H9 (cell line): Measurements from ENCODE around the gene OTP. TPM values are rescaled to one million over a fixed set of nuclear protein-coding genes. Genes with fewer than 3 reads are reported as not detected.
"Not testable (repeated sequence)": the region's sequence is repeated elsewhere in the genome, so short reads cannot be mapped to it uniquely, and the experiment has no call there.

ENCODE experiments used
- DNase-seq: peaks from one replicate; pipeline ENCODE4 v3.0.0-alpha.2; 2017
- H2AFZ ChIP-seq: one replicate; pipeline ENCODE4 v1.6.1; 2013; ENCODE audit warnings: mild to moderate bottlenecking, low read length, control low read depth, moderate library complexity
- H2AK5ac ChIP-seq: 2 replicates; pipeline ENCODE4 v1.6.1; 2013; ENCODE audit warnings: low read length, control low read depth, mixed read lengths; ENCODE audit not compliant: insufficient read length
- H2BK120ac ChIP-seq: one replicate; pipeline ENCODE4 v1.6.1; 2013; ENCODE audit warnings: low read depth, mild to moderate bottlenecking, low read length, control low read depth, inconsistent platforms; ENCODE audit not compliant: poor library complexity, severe bottlenecking
- H2BK12ac ChIP-seq: 2 replicates; pipeline ENCODE4 v1.6.1; 2013; ENCODE audit warnings: low read length, control low read depth, mixed read lengths, low read depth; ENCODE audit not compliant: insufficient read length
- H2BK15ac ChIP-seq: 2 replicates; pipeline ENCODE4 v1.6.1; 2013; ENCODE audit warnings: low read depth, low read length, control low read depth
- H2BK20ac ChIP-seq: one replicate; pipeline ENCODE4 v1.6.1; 2013; ENCODE audit warnings: low read depth, mild to moderate bottlenecking, low read length, control low read depth, inconsistent platforms; ENCODE audit not compliant: poor library complexity, severe bottlenecking
- H2BK5ac ChIP-seq: 2 replicates; pipeline ENCODE4 v1.6.1; 2013; ENCODE audit warnings: low read length, control low read depth, mixed read lengths; ENCODE audit not compliant: insufficient read length
- H3K14ac ChIP-seq: 2 replicates; pipeline ENCODE4 v1.6.1; 2013; ENCODE audit warnings: low read length, control low read depth; ENCODE audit not compliant: insufficient read depth
- H3K18ac ChIP-seq: 2 replicates; pipeline ENCODE4 v1.6.1; 2013; ENCODE audit warnings: low read depth, mild to moderate bottlenecking, mixed read lengths, low read length, control low read depth; ENCODE audit not compliant: insufficient read length
- H3K23ac ChIP-seq: 2 replicates; pipeline ENCODE4 v1.6.1; 2013; ENCODE audit warnings: low read length, control low read depth, mixed read lengths, low read depth; ENCODE audit not compliant: insufficient read length
- H3K23me2 ChIP-seq: 2 replicates; pipeline ENCODE4 v1.6.1; 2013; ENCODE audit warnings: low read depth, mild to moderate bottlenecking, mixed read lengths, low read length, control low read depth; ENCODE audit not compliant: insufficient read length, poor library complexity, severe bottlenecking
- H3K27ac ChIP-seq: 2 replicates; pipeline ENCODE4 v1.5.1; 2013; ENCODE audit warnings: low read length, control low read depth, mixed read lengths, low read depth; ENCODE audit not compliant: insufficient read length
- H3K27me3 ChIP-seq: 2 replicates; pipeline ENCODE4 v1.6.1; 2013; ENCODE audit warnings: low read length, control low read depth, inconsistent platforms; ENCODE audit not compliant: insufficient read depth
- H3K4ac ChIP-seq: 2 replicates; pipeline ENCODE4 v1.6.1; 2013; ENCODE audit warnings: low read depth, mild to moderate bottlenecking, control low read depth, inconsistent platforms, low read length, moderate library complexity
- H3K4me1 ChIP-seq: 2 replicates; pipeline ENCODE4 v1.6.1; 2013; ENCODE audit warnings: low read length, control low read depth, inconsistent platforms; ENCODE audit not compliant: insufficient read depth
- H3K4me2 ChIP-seq: 2 replicates; pipeline ENCODE4 v1.6.1; 2013; ENCODE audit warnings: low read length, control low read depth, mixed read lengths; ENCODE audit not compliant: insufficient read length, insufficient read depth
- H3K56ac ChIP-seq: 2 replicates; pipeline ENCODE4 v1.6.1; 2013; ENCODE audit warnings: low read depth, mild to moderate bottlenecking, mixed read lengths, low read length, control low read depth; ENCODE audit not compliant: insufficient read length
- H3K79me1 ChIP-seq: 2 replicates; pipeline ENCODE4 v1.6.1; 2013; ENCODE audit warnings: low read depth, mild to moderate bottlenecking, moderate library complexity, low read length, control low read depth, inconsistent platforms; ENCODE audit not compliant: insufficient read depth, poor library complexity, severe bottlenecking
- H3K79me2 ChIP-seq: 2 replicates; pipeline ENCODE4 v1.6.1; 2013; ENCODE audit warnings: low read length, control low read depth, inconsistent platforms; ENCODE audit not compliant: insufficient read depth
- H3K9ac ChIP-seq: 2 replicates; pipeline ENCODE4 v1.6.1; 2013; ENCODE audit warnings: low read length, control low read depth, mixed read lengths; ENCODE audit not compliant: insufficient read length; ENCODE audit errors: extremely low read depth
- H3K9me3 ChIP-seq: one replicate; pipeline ENCODE4 v1.6.1; 2013; ENCODE audit warnings: low read depth, low read length, inconsistent platforms; ENCODE audit not compliant: control insufficient read depth
- H3T11ph ChIP-seq: one replicate; pipeline ENCODE4 v1.6.1; 2013; ENCODE audit warnings: mild to moderate bottlenecking, low read length, control low read depth, inconsistent platforms
- H4K20me1 ChIP-seq: one replicate; pipeline ENCODE4 v1.6.1; 2013; ENCODE audit not compliant: control insufficient read depth, insufficient read length, insufficient read depth
- H4K5ac ChIP-seq: 2 replicates; pipeline ENCODE4 v1.6.1; 2013; ENCODE audit warnings: low read depth, mild to moderate bottlenecking, mixed read lengths, low read length, control low read depth; ENCODE audit not compliant: insufficient read length
- H4K8ac ChIP-seq: replicated peaks from 2 replicates; pipeline ENCODE4 v1.6.1; 2013; ENCODE audit warnings: low read length, control low read depth, mixed read lengths, low read depth; ENCODE audit not compliant: insufficient read length
- H4K91ac ChIP-seq: 2 replicates; pipeline ENCODE4 v1.6.1; 2013; ENCODE audit warnings: low read depth, mild to moderate bottlenecking, moderate library complexity, mixed read lengths, low read length, control low read depth; ENCODE audit not compliant: insufficient read length
- H3K27ac Mint-ChIP-seq, 3 experiments: 2 replicates in 2 of 3; 3 replicates in 1 of 3; pipeline ENCODE4 v1.8.0; 2020 to 2021; ENCODE audit warnings: mixed read lengths in 3 of 3, mild to moderate bottlenecking in 1 of 3, moderate library complexity in 1 of 3
- H3K27me3 Mint-ChIP-seq: 2 replicates; pipeline ENCODE4 v1.8.0; 2021; ENCODE audit warnings: low read depth, mild to moderate bottlenecking, moderate library complexity, mixed read lengths
- H3K36me3 Mint-ChIP-seq, 3 experiments: 2 replicates in 2 of 3; 3 replicates in 1 of 3; pipeline ENCODE4 v1.8.0; 2020 to 2021; ENCODE audit warnings: low read depth in 3 of 3, mixed read lengths in 3 of 3; ENCODE audit not compliant: insufficient read depth in 1 of 3
- H3K4me1 Mint-ChIP-seq, 2 experiments: 2 replicates each; pipeline ENCODE4 v1.8.0; 2020; ENCODE audit warnings: mixed read lengths in 2 of 2
- H3K4me3 Mint-ChIP-seq, 2 experiments: 2 replicates in 1 of 2; 3 replicates in 1 of 2; pipeline ENCODE4 v1.8.0; 2020 to 2021; ENCODE audit warnings: mild to moderate bottlenecking in 2 of 2, mixed read lengths in 2 of 2, moderate library complexity in 1 of 2
- H3K9me3 Mint-ChIP-seq, 2 experiments: 2 replicates in 1 of 2; 3 replicates in 1 of 2; pipeline ENCODE4 v1.8.0; 2020; ENCODE audit warnings: mild to moderate bottlenecking in 2 of 2, mixed read lengths in 2 of 2, moderate library complexity in 1 of 2
- CTCF ChIP-seq: fragments of 200-600 bp; sonication (generic); conservative IDR thresholded peaks from 3 replicates; pipeline ENCODE4 v1.8.0; 2021; ENCODE audit warnings: antibody characterized with exemption, mild to moderate bottlenecking
- WGBS: extraction: QIAGEN DNeasy Blood & Tissue Kit; methylation state at CpG from one replicate; pipeline ENCODE4 v1.1.7; 2013; ENCODE audit warnings: missing lambda C conversion rate, low lambda C conversion rate, mixed read lengths; ENCODE audit not compliant: insufficient read length; ENCODE audit errors: extremely low coverage; 5-methylcytosine and 5-hydroxymethylcytosine counted together
- total RNA-seq: library from RNA; stranded (reverse); gene quantifications from 2 replicates; pipeline ENCODE4 v1.2.1, GENCODE V29; 2021

Gene OTP
- total RNA-seq, 1 experiment from 2014 or later = not detected

GRCh38 chr5:77616920-77617319, 21.6 kb downstream of the OTP start:
- no peaks in the 10 kb centered on the region for H3K9me3 ChIP-seq
- H3K4me1 ChIP-seq = no peaks in the 10 kb centered on the region; the same call in 1 of the 2 replicates
- H2BK120ac ChIP-seq = no peak overlapping the region
- H2AK5ac ChIP-seq = no peak overlapping the region
- H4K91ac ChIP-seq = no peak overlapping the region
- no peak for TF ChIP-seq CTCF
- no peak overlapping the region for H2AFZ ChIP-seq
- H3T11ph ChIP-seq = no peak overlapping the region
- H3K79me1 ChIP-seq = no peaks in the 10 kb centered on the region
- H3K4me2 ChIP-seq = no peak overlapping the region
- no peaks in the 10 kb centered on the region for H3K9me3 Mint-ChIP-seq
- no peaks in the 10 kb centered on the region for H3K79me2 ChIP-seq
- H3K9ac ChIP-seq = no peak overlapping the region
- no peak overlapping the region for H2BK15ac ChIP-seq
- no peak overlapping the region for H3K4me3 Mint-ChIP-seq
- peaks cover 8 to 10% of the 10 kb centered on the region in 2 experiments for H3K4me1 Mint-ChIP-seq
- no peak overlapping the region for H3K27ac Mint-ChIP-seq
- H2BK12ac ChIP-seq = no peak overlapping the region
- no peak for DNase-seq
- no peak overlapping the region for H4K5ac ChIP-seq
- H2BK20ac ChIP-seq = no peak overlapping the region
- no peak overlapping the region for H2BK5ac ChIP-seq
- no peak overlapping the region for H3K56ac ChIP-seq
- no peak overlapping the region for H3K23ac ChIP-seq
- no CpG with 5 or more reads among the region's 2 CpGs for WGBS
- no peaks in the 10 kb centered on the region for H3K23me2 ChIP-seq
- H3K4ac ChIP-seq = no peak overlapping the region
- no peak overlapping the region for H3K18ac ChIP-seq
- no peak overlapping the region for H4K8ac ChIP-seq
- H3K14ac ChIP-seq = no peak overlapping the region
- no peaks in the 10 kb centered on the region for H3K36me3 Mint-ChIP-seq
- peaks cover 53% of the 10 kb centered on the region for H3K27me3 Mint-ChIP-seq
- H3K27ac ChIP-seq = no peak overlapping the region
- H3K27me3 ChIP-seq = no peaks in the 10 kb centered on the region
- H4K20me1 ChIP-seq = no peaks in the 10 kb centered on the region

GRCh38 chr5:77608927-77609326, 29.6 kb downstream of the OTP start:
- H3K9ac ChIP-seq = not testable (repeated sequence)

More at GRCh38 chr5:77608927-77609326, 29.6 kb downstream of the OTP start:
- H2BK5ac ChIP-seq, H3K4me1 Mint-ChIP-seq, H2AK5ac ChIP-seq, H3K27me3 ChIP-seq, H3K23ac ChIP-seq, H4K5ac ChIP-seq, H2BK15ac ChIP-seq, H3K18ac ChIP-seq, H3K36me3 Mint-ChIP-seq, H2BK12ac ChIP-seq, H3K27ac Mint-ChIP-seq, H3K79me1 ChIP-seq, H3K4ac ChIP-seq, H3K27ac ChIP-seq, H3K14ac ChIP-seq, H3K56ac ChIP-seq, H3K23me2 ChIP-seq, H3K79me2 ChIP-seq, H3K9me3 ChIP-seq, H2AFZ ChIP-seq, H3T11ph ChIP-seq, H2BK120ac ChIP-seq, H2BK20ac ChIP-seq, H4K8ac ChIP-seq, H3K4me3 Mint-ChIP-seq, H4K91ac ChIP-seq, H3K4me2 ChIP-seq, H4K20me1 ChIP-seq, H3K4me1 ChIP-seq, DNase-seq: not testable (repeated sequence)
- Mint-ChIP-seq H3K9me3 (peaks cover 15 to 25% of the 10 kb centered on the region in 2 experiments), H3K27me3 (peaks cover 40% of the 10 kb centered on the region)
- WGBS = no CpG with 5 or more reads among the region's 15 CpGs
